ENCODE results near the gene OR8A1.
"Not testable (repeated sequence)": the region's sequence is repeated elsewhere in the genome, so short reads cannot be mapped to it uniquely, and the experiment has no call there.

The OR8A1 gene

DNA sequence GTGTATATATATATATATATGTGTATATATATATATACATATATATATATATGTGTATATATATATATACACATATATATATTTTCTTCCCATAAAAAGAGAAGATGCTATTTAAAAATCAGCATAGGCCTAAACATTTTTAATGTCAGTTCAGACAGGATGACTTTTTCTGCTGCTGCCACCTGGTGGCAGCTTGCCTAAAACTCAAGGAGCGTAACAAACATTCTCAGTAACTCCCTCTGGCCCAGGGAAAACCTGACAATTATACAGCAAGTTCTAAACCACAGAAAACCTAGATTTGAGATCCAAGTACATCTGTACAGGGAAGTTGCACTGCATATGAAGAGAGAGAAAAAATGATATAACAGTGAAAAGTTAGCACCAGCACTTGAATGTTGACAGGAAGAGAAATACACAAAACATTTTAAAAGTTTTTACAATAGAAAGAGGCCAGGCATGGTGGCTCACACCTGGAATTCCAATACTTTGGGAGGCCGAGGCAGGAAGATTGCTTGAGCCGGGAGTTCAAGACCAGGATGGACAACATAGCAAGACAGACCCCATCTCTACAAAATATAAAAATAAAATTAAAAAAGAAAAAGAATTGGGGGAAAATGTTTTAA lies 16.6 kb downstream of the OR8A1 start:
- H3K4me3 ChIP-seq: no peak overlapping the region
- no peak overlapping the region for H3K27ac ChIP-seq

DNA sequence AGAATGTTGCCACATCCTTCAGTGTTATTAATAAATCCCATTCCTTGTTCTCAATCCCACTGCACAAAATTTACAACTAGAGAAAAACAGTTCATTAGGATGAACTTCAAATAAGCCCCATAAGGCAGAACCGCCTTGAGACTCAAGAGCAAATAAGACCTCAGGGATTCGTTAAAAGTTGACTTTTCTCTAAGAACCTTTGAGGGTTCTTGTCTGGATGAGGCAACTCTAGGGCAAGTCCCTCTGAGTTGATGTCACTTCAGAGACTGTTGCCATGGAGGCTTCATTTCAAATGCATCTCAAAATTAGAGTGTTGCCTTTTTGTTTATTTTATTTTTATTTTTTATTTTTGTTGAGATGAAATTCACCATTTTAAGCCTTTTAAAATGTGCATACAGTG lies 21.6 kb downstream of the OR8A1 start:
- no peak overlapping the region for H3K27ac ChIP-seq
- no peak overlapping the region for H3K4me3 ChIP-seq

DNA sequence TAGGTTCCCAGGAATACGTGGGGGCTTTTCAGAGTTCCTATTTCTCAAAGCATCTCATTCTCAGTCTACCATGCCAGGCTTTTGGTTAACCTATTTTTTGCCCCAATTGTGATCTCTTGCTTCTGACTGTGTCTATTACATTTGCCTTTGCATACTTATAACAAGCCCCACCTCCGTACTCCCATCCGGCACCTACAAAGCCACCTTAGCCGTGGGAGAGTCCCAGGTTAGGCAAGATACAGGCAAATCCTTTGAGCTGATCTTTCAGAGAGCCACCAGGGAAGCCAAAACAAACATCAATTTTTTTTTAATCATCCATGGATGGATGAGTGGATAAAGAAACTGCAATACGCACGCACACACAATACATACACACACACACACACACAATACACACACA lies 22.8 kb downstream of the OR8A1 start:
- Histone ChIP-seq H3K4me3 (no peak overlapping the region), H3K27ac (no peak overlapping the region)

DNA sequence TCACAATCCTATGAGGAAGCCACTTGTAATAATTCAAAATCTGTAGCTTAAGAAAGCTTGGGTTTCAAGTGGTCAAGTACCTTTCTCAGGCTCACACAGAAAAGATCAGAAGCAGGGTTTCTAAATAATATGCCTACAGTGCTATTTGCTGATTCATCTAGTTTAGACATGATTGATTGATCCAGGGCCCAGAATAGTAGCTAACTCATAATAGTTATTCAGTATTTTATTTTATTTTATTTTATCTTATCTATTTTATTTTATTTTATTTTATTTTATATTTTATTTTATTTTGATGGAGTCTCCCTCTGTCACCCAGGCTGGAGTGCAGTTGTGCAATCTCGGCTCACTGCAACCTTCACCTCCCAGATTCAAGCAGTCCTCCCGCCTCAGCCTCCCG lies 25.5 kb downstream of the OR8A1 start:
- H3K4me3 ChIP-seq: no peak overlapping the region

DNA sequence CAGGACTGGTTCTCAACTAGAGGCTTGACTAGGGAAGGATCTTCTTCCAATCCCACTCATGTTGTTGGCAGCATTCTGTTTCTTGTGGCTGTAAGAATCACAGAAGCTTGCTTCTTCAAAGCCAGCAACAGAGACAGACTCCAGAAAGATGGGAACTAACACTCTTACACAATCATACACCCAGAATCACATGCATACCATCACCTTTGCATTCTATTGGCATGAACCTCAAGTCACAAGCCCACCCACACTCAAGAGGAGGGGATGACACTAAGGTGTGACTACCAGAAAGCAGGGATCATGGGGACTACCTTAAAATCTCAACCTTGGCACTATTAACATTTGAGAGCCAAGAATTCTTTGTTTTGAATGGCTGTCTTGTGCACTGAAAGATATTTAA lies 27.8 kb downstream of the OR8A1 start:
- no peak overlapping the region for H3K4me3 ChIP-seq
- H3K27ac ChIP-seq: no peak overlapping the region

More for the DNA sequence above, 25.5 kb downstream of the OR8A1 start:
- no peak overlapping the region for H3K27ac ChIP-seq

DNA sequence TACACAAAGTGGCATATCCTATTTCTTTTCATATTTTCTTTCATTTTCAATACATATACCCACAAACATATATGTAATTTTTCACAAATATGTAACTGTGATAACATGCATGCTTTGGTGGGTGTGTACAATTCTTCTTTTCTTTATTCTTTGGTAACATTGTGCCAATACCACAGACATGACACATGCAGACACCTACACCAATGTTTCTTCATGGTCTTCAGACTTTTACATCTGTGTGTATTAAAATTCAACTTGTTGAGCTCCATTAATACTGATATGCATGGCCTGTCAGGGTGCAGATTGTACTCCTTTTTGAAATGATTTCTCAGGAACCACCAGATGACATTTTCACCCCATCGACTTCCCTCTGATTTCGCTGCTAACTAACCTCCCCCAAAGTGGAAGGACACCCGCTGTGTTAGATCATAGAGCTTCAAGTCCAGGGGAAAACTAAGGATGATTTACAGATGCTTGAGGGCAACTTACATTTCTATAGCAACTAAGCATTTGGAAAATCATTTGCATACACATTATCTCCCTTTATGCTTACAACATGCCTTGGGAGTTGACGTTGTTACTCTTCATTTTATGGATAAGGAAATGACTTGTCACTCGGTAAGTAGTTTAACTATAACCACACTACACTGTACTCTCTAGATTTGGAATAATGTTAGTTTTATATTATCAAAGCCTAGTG lies 31.0 kb downstream of the OR8A1 start:
- no peak overlapping the region for H3K27ac ChIP-seq
- H3K4me3 ChIP-seq: no peak overlapping the region

DNA sequence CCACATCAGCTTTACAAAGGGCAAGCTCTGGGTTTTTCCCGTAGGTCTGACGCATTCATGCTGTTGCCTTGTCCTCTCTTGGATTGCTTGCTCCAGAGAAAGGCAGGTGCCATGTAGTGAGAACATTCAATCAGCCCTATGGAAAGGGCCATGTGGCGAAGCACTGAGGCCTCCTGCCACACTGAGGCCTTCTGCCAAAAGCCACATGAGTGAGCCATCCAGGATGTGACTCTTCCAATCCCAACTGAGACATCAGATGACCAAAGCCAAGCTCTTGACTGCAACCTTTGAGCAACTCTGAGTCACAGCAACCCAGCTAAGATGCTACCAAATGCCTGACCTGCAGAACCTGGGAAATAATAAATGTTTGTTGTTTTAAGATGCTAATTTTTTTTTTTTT lies 32.4 kb downstream of the OR8A1 start:
- H3K4me3 ChIP-seq: no peak overlapping the region
- H3K27ac ChIP-seq: no peak overlapping the region

DNA sequence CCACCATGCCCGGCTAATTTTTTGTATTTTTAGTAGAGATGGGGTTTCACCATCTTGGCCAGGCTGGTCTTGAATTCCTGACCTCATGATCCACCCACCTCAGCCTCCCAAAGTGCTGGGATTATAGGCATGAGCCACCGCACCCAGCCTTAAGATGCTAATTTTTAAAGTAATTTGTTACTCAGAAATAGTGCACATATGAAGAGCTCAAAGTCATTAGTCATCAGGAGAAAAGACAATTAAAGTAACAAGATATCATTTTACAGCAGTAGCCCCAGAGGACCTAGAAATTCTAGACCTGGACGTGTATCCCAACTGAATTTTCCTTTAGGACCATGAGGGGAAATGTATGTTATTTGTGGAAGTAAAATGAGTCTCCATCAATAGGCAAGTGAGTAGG lies 32.9 kb downstream of the OR8A1 start:
- H3K27ac ChIP-seq, H3K4me3 ChIP-seq: not testable (repeated sequence)

DNA sequence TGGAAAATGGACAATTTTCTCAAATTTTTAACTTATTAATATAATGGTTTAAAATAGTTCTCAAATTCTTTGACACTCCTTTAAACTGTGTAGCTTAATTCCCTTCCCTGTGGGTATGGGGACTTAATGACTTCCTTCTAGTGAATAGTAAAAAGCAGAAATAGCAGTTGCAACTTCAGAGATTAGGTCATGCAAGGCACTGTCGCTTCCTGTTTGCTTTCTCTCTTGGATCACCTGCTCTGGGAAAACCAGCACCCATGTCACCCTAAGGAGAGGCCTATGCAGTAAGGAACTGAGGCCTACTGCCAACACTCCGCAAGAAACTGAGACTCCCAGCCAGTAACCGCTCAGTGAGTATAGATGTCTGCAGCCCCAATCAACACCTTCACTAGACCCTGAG lies 35.9 kb downstream of the OR8A1 start:
- no peak overlapping the region for H3K27ac ChIP-seq
- H3K4me3 ChIP-seq: no peak overlapping the region

DNA sequence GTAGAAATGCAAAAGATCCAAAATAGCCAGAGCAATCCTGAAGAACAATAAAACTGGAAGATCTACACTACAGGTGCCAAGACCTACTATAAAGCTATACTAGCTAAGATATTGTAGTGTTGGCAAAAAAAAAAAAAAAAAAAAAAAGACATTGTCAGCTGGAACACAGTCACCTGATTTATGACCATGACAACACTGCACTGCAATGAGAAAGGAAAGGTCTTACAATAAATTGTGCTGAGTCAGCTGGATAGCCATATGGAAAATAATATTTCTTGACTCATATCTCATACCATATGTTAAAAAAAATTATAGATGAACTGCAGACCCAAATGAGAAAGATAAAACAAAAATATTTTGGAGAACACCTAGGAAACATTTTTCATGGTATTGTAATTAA lies 38.4 kb downstream of the OR8A1 start:
- Histone ChIP-seq H3K4me3 (no peak overlapping the region), H3K27ac (no peak overlapping the region)

DNA sequence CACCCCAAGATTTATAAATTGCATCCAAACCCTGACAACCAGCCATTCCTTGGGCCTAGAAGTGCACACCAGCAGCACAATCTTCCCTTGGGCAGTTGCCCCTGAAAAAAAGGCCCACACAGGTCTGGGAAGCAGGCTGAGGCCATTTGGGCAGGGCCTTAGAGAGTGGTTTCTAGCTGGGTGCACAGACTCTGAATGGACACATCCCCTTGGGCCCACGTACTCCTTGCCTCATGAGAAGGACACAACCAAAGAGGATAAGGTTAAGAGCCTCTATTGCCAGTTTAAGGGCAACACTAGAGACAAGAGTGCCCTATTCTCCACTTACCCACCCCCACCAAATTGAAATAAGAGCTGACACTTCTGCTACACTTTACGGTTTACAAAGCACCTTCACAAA lies 40.5 kb downstream of the OR8A1 start:
- Histone ChIP-seq H3K27ac (no peak overlapping the region), H3K4me3 (no peak overlapping the region)

DNA sequence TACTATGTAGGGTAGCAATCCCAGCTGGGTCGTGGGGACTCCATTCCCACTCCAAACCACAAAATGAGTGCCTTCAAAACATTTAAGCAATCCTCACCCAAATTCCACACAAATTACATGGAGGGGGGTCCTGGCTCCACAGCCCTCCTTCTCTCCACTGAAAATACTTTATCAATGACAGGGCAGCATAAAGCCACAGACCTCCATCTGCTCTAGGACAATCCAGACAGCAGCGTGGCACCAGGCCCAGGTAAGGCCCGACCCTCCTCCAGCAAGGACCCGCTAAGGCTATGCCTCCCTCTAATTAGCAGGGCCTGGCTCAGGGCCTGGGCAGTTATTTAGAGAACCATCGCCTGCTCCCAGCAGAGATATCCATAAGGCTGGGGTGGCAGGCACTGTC lies 41.3 kb downstream of the OR8A1 start, which contains the start of gene PANX3:
Gene PANX3, plus strand, starts transcription at position 365 of the 400 bp plus-strand sequence. CDS start 129 bp downstream, outside the sequence.
- Histone ChIP-seq H3K27ac (no peak within 1 kb of the TSS), H3K4me3 (no peak within 1 kb of the TSS)

DNA sequence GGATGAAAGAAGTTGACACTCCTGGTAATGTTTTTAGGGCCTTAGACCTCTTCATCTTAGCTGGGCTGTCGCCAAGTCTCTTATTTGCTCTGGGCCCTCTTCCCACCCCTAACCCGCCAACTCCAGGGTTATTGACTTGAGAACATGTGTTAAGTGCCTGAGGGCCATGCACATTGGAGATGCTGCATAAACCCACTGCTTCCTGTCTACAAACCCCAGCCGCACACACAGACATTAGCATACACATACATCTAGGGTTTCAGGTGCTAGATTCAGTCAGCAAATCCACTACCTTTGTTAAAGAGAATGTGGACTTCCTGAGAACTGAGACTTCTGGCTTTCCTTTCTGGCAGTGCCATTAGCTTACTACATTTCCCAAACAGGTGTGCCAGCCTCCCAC lies 42.2 kb downstream of the OR8A1 start:
- H3K4me3 ChIP-seq: no peak overlapping the region
- no peak overlapping the region for H3K27ac ChIP-seq

DNA sequence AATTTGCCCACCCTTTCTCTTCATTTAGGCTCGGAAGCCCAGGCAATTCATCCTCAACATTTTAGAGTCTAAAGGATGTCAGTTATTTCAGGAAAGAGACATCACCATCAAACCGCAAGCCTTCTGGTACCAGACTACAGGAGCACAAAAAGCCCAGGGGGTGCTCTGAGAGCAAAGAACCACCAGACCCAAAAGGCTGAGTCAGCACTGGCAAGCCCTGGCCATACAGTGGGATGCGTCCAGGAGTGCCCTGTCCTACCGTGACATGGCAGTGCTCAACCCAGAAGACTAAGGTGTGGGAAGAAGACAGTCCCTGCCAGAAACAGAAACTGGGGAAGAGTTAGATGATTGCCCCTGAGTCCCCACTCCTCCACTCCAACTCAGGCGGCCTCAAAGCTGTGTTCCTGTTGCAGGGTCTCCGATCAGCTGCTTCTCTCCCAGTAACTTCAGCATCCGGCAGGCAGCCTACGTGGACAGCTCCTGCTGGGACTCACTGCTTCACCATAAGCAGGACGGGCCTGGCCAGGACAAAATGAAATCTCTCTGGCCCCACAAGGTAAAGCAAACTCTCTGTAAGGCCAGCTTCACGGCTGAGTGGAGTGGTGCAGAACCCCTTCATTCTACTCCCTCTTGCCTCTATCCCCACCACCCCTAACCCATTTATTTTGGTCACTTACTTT lies 42.9 kb downstream of the OR8A1 start:
- no peak overlapping the region for H3K4me3 ChIP-seq
- no peak overlapping the region for H3K27ac ChIP-seq

DNA sequence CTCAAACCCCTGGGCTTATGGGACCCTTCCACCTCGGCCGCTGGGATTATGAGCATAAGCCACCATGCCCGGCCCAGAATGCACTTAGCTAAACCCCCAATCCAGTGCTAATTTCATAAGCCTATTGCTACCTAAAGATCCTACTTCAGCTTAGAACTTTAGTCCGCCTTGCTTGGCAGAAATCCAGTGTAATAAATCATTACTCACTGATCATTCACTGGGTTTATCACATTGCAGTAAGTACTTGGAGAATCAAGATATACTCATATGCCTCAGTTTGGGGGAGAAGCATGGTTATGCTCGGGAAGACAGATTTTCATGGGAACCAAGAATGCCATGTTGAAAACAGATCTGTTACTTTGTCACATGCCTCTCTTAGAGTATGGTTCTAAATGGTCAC lies 49.1 kb downstream of the OR8A1 start:
- no peak overlapping the region for H3K4me3 ChIP-seq

More for the DNA sequence above, 49.1 kb downstream of the OR8A1 start:
- H3K27ac ChIP-seq: no peak overlapping the region

Measured in skin epidermis (tissue), 12 donors.